DMS114 treated with DMSO at 0.1 percent for 48 hours (cell line): ENCODE measurements around the gene SPSB1.

Source experiments
- DNase-seq: peaks from one replicate; lab custom pipeline; 2025; ENCODE audit not compliant: unreplicated experiment; lab: John Stamatoyannopoulos, UW

The SPSB1 gene

DNA sequence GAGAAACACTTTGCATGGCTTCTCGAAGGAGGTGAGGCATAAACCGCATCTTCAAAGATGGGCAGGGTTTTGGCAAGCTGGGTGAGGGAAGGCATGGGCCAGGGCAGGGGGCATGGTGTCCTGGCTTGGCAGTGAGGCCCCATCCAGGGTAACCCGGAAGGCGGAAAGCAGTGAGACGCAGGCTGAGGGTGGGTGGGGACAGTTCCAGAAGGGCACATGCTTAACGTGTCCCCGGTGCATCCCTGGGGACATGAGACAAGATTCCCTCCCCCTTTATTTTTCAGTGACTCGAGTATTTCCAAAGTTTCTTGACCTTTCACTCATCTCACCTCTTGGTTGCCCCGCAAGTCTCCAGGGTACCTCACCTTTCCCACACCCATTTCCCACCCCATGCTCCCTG lies 123.8 kb downstream of the SPSB1 start:
- DNase-seq = no peak

DNA sequence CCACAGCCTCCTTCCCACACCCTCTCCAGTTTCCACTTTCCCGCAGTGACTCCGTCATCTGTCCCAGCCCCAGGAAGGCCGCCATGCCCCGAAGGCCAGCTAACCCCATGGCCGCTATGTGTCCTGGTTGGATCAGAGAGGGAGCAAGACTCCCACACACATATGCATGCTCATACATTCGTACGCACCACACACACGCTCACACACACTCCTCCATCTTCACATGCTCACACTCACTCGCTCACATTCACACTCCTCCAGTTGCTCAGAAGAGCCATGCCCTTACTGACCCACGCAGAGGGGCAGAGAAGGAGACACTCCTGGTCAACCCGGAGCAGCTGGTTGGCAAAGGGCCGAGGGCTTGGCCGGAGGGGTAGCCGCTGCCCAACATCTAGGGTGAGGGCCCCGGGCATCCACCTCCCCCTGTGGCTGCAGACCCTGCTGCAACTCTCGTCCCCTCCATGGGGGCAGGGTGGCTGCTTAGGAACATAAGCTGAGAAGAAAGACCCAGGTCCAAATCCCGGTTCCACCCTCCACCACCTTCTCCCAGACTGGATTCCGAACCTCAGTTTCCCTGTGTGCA lies 124.3 kb downstream of the SPSB1 start:
- DNase-seq = no peak

DNA sequence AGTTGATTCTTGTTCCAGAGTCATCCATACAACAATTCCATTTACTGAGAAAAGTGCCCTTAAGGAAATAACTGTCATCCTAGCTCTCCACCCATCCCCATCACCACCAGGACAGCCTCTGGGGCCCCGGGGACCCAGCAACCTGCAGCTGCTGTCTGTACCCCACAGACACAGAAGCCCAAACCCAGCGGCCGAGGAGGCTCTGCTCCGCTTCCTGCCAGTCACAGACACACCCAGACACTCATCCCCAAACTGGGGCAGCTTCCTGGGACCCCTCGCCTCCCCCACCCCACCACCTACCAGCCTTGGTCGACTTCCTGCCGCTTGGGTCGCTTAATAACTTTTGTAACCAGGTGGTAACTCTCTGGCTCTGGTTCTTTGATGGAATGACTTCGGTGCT lies 125.0 kb downstream of the SPSB1 start:
- DNase-seq = no peak

- no peak for DNase-seq
These were observed 126.2 kb downstream of the SPSB1 start for GRCh38 chr1:9418851-9419250.
